SHP77 (cell line): Measurements from ENCODE around the gene HINT2.
A peak's percentile ranks its signal among the peaks of the same experiment; 100 is the strongest.

Source experiments
- DNase-seq, 2 experiments: peaks; one replicate each; lab custom pipeline; 2025; lab: John Stamatoyannopoulos, UW

The HINT2 gene

DNA sequence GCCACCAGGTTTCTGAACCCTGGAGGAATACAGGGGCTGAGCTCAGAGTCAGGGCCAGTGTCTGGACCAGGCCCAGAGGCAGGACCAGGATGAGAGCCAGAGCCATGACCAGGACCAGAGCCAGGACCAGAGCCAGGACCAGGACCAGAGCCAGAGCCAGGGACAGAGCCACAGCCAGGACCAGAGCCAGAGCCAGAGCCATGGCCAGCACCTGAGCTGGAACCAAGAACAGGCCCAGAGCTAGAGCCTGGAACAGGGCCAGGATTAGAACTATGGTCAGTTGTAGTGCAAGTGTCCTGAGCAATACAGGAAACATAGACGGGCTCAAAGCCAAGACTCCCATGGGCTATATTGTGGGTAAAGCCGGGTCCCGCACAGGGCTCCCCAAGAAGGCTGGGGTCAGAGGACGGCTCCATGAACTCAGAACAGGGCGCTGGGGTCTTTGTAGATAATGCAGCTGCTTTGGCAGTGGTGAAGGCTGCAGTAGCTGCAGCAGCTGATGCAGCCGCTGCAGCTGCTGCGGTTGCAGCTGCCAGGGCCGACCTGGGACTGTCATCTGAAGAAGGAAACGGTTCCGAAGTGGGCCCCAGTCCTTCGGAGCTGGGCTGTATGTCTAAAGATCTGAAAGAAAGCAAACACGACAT lies 3.3 kb downstream of the HINT2 start:
- no peak for DNase-seq

DNA sequence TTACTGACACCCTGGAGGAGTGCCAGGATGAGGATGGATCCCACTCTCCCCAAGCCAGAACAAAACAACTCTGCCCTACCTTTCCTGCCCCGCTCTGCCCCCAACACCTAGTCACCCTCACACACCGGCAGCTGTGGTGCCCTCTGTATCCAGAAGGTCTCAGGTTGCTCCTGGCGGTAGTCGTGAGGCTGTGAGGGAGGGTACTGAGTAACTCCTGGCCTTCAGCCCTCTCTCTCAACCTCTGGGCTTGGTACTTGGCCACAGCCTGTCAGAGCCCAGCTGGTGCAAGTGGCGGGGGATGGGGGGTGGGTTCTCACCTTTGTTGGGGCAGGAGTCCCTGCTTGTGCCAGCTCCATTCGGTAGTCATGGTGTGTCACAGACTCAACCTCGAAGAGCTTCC lies 4.7 kb downstream of the HINT2 start:
- DNase-seq = no peak

DNA sequence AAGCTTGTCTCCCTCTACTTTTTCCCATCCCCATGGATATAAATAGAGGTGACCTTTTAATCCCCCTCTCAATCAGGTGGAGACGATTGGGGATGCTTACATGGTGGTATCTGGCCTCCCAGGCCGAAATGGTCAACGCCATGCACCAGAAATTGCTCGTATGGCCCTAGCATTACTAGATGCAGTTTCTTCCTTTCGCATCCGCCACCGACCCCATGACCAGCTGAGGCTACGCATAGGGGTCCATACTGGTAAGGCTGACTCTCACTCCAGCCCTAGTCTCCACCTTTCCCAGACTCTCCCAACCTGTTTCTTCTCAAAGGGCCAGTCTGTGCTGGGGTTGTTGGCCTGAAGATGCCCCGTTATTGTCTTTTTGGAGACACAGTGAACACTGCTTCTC lies 6.4 kb downstream of the HINT2 start:
- DNase-seq = no peak

DNA sequence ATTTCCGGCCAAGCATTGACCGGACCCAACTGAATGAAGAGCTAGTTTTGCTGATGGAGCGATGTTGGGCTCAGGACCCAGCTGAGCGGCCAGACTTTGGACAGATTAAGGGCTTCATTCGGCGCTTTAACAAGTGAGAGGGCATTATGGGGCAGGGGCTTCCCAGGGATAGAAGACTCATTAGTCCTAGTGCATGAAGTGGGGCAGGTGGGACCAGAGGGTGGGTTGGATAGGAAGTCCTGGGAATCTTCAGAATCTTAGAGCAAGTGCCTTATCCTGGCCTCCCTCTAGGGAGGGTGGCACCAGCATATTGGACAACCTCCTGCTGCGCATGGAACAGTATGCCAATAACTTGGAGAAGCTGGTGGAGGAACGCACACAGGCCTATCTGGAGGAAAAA lies 8.7 kb downstream of the HINT2 start:
- no peak for DNase-seq

DNA sequence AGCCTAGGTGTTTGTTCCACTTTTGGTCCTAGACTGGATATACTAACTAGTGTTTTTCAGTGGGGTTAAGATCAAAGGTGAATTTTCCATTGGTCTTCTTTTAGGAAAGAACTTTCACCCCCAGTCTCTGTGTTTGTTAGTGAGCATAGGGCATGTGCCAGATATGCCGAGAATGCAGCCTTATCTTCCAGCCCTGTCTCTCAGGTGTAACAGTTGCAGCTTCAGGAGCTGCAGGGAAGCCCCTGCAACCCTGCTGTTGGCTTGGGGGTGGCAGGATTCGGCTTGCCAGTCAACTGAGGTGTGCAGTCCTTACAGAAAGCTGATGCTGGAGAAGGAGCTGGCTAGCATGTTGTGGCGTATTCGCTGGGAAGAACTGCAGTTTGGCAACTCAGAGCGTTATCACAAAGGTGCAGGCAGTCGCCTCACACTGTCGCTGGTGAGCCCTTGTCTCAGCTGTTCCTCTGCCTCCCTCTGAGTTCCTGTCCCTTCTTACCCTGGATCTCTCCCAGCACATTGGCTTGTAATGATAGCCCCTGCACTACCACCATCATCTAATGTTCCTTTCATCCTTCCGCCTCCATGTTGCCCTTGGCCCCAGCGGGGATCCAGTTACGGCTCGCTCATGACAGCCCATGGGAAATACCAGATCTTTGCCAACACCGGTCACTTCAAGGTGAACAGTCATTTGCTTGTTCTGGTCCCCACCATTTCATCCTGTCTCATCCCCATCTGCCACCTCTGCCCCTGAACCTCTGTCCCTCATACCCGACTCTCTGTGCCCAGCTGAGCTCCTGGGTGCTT lies 13.3 kb downstream of the HINT2 start:
- DNase-seq = no peak

DNA sequence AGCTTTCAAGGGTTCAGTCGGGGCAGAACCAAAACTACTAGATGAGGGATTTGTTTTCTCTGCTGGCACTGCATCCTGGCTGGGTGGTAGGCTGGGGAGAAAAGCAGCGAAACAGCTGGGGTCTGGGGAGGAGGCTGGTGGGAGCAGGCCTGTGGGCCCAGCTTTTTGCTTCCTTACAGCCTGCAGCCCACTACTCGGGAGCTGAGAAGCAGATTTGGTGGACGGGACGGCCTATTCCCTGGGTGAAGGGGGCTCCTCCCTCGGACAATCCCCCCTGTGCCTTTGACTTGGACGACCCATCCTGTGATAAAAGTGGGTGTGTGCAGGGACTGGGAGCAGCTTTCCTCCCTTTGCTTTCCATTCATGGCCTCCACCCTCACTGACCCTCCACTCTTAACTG lies 14.3 kb downstream of the HINT2 start:
- no peak for DNase-seq

DNA sequence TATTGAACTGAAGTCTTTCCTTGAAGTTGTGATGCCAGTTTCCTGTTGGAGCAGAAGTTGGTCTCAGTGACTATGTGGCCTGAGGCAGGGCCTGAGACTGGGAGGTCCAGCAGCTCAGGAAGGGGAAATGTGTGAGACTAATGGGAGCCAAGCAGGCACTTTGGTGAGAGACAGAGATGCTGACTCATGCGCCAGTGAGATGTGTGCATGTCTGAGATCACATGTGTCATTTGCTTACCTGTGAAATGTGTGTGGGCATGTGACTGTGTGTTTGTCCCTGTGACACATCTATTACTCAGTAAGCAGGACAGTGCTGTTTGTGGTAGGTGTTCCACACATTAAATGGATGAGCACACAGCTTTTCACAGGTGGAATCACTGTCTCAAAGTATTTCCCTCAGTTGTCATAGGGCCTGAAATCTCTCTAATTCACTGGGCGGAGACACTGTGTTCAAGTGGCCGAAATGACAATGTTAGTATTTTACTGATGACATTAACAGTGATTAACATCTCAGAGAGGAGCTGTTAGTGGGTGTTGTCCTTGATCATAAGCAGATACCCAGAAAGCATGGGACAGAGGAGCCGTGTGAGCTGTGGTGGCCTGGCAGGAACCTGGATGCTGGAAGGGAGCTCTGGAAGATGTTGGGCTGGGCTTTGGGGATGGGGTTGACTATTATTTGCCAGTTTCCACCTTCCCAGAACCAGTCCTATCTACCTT lies 16.0 kb downstream of the HINT2 start:
- DNase-seq = no peak

DNA sequence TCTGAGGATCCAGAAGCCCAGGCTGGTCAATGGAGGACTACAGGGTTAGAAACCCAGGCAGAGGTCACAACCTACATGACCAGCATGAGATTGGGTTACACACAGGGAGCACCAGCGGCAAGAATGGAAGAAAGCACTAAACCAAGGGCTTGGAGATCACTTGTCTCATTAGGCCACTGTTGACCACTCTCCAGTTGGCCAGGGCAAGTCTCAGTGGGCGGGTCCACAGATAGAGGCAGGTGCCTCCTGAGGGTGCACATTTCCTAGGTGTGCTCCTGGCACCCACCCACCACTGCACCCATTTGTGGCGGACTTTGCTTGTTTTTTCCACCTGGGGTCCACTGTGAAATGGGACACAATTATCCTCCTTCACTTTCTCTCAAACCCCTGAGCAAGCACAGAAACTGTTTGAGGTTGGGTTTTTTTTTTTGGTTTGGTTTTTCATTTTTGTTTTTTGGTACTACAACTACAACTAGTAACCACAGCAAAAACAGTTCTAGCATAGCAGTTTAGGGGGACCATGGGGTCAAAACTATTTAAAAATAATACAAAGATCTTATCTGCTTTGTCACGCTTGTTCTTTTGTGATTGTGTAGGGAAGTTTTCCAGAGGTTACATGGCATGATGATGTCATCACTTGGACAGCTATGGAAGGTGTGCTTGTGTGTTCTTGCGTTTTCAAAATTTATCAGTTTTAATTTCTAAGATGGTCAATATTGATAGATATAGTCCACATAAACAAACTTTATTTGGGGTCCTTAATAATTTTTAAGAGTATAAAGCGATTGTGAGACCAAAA lies 17.3 kb downstream of the HINT2 start:
- DNase-seq = no peak

DNA sequence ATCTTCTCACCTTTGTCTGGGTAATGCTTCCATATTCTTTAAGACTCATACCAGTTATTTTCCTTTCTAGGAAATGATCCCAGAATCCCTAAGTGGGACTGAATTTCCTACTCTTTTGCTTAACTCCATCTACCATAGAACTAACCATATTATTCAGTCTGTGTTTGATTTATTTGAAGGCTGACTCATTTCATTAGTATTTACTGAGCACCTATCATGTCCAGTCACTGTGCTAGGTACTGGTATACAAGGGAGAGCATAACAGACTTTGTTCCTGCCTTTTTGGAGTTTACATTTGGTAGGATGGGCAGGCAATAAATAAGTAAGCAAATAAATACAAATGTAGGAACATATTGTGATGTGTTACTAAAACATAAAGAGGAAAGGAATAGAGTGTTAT lies 19.1 kb downstream of the HINT2 start:
- DNase-seq = no peak

DNA sequence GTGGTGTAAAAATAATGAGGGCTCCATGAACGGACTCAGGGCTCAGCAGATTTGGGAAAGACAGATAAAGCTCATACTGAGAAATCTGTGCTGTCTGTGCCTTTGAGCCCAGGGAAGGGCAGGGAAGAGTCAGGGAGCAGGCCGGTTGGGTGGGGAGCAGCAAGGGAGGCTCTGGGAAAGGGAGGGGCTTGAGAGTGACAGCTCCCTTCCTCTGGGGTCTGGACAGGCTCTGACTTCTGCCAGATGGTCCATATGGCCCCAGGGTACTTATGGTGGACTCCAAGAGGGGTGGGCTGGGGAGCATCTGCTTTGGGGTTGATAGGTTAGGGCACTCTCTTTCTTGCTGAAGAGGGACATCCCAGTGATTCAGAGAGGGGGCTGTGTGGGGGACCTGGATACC lies 21.4 kb downstream of the HINT2 start:
- no peak for DNase-seq

DNA sequence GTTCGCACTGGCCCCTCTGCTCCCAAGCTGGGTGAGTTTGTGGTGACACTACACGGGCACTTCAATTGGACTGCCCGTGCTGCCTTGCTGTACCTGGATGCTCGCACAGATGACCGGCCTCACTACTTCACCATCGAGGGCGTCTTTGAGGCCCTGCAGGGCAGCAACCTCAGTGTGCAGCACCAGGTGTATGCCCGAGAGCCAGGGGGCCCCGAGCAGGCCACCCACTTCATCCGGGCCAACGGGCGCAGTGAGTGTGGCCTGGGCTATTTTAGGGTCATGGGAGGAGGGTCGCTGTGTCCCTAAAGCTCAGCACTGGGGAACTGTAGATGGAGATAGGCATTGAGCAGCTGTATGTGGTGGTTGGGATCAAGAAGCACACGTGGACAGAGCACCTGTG lies 22.0 kb downstream of the HINT2 start:
- DNase-seq = no peak

DNA sequence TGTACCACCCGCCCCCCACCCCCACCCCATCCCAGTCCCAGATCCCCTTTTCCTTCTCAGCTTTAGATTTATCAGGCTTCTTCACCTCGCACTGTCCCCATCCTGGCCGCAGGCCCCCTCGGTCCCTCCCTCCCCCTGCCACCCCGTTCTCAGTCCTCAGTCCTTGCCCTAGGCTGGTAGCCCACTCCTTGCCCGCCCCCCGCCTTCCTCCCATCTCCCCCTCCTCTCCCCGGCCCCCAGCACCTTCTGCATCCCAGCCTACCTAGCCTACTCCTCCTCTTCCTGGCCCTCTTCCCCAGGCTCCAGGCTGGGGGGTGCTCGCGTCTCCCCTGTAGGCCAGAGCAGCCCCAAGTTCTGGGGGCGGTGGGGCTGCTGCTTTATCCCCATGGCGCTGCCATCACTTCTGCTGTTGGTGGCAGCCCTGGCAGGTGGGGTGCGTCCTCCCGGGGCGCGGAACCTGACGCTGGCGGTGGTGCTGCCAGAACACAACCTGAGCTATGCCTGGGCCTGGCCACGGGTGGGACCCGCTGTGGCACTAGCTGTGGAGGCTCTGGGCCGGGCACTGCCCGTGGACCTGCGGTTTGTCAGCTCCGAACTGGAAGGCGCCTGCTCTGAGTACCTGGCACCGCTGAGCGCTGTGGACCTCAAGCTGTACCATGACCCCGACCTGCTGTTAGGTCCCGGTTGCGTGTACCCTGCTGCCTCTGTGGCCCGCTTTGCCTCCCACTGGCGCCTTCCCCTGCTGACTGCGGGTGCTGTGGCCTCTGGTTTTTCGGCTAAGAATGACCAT lies 22.6 kb downstream of the HINT2 start:
- no peak for DNase-seq

DNA sequence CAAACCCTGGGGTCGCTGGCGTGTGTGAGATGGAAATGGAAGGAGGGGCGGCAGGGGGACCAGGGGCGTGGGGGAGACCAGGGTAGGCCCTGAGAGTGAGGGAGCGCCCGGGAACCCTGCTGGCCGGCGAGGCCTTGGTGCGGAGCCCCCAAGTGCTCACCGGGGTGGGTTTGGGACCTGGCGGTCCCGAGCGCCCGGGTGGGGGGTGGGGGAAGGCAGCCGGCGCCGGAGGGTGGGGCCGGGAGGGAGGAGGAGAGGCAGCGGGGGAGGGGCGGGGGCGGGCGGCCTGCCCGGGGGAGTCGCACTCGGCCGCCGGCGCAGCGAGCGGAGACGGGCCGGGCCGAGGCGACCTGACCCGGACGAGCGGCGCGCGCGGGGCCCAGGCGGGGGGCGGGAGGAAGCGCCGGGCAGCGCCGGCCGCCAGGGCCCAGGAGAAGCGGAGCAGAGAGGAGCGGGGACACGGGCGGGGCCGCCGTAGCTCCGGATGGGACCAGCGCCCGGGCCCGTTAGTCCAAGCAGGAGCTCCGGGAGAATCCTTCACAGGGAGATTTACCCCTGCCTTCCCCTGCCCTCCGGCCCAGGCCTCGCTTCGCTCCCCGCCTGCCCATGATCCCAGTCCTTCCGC lies 23.4 kb downstream of the HINT2 start, which contains the start of gene NPR2:
Gene NPR2 (plus strand): TSS at position 295 of the 625 bp plus-strand sequence. CDS start 818 bp downstream, outside the sequence.
- DNase-seq = no peak

DNA sequence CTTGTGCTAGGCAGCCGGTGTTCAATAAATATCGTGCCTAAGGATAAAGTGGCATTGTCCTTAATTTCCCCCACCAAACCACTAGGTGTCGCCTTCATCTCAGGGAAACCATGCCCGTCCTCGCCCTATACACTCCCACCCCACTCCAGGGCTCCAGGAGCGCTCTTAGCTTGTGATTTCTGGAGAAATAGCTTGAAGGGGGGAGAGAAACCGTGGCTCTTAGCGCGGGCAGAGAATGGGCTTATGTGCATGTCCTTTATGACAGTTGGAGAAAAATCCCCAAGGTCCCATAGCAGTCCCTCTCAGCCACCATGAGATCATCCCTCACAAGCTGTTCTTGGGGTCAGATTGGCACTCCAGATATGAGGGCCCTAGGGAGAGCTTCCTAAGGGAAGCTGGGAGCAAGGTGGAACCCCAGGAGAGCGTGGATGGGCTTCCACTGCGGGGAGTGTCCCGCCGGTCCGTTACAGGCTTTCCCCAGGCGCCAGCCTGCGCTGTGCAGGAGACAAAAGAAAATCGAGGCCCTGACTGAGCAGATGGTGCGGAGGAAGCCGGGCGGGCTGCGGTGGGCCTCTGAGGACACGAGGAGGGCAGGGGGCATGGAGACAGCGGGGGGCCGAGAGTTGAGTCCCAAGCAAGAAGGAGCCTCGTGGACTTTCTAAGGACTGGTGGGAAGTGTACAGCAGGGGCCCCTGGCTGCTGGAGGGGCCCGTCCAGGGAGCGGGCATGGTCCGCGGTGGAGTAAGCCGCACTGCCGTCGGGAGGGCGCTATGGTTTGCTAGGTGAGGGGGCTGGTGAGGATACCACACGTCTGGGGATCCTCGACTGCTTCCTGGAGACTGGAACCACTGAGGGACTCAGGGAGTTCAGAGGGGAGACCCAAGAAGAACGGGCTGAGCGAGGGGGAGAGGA lies 24.2 kb downstream of the HINT2 start:
- DNase-seq = peak; percentile 22 to 38

DNA sequence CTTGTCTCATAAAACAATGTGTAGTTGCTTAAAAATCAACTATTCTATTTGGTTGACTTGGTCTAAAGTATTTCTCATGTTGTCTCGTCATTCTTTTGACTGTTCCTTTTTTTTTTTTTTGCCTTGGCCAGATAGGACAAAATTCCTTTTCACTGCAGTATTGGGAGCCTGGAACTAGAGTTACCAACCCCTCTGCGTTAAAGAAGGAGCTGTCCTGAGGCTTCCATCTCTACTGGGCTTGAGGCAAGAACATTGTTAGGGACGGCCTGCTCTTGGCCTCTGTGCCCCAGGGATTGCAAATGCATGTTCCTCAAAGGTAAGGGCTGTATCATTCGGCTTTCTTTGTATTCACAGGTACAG lies 24.8 kb downstream of the HINT2 start:
- DNase-seq = no peak

DNA sequence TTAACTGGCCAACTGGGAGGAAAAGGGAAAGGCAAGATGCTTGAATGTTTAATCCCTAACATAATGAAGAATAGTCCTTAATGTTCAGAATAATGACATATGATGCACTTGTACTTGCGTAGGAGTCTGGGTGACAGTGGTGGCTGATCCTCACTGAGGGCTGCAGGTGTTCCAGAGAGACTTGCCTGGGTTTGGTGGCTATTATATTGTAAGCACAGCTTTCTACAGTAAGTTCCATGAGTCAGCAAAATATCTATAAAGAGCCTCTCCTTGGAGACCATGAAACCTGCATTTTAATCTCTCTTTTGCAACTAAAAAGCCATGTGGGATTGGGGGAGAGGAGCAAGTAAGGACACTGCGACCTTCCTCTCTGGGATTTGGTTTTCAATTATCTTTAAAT lies 25.3 kb downstream of the HINT2 start:
- no peak for DNase-seq

DNA sequence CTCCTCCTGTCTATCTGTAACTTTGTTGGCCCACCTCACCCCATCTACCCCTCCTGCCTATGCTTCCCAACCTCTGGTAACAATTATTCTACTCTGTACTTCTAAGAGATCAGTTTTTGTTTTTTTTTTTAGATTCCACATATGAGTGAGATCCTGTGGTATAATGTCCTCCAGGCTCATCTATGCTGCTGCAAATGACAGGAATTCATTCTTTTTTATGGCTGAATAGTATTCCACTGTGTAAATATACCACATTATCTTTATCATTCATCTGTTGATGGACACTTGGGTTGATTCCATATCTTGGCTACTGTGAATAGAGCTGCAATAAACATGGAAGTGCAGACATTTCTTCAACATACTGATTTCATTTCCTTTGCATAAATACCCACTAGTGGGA lies 31.4 kb downstream of the HINT2 start:
- DNase-seq = no peak

DNA sequence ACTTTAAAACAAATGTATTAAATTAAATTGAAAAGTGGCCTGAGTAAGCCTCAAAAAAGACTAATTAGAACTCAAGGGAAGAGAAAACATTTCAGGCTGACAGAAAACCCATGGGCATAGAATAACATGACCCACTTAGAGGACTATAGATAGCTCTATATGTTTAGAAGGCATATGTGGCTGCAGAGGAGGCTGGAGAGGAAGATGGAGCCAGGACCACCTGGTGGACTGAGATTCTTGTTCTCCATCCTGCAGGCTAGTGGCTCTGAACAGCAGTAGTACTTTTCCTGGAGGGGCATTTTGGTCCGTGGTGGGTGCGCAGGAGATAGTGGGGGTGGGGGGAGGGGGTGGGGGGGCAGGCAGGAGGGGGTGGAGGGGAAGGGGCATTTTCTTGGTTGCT lies 33.8 kb downstream of the HINT2 start:
- DNase-seq = no peak

DNA sequence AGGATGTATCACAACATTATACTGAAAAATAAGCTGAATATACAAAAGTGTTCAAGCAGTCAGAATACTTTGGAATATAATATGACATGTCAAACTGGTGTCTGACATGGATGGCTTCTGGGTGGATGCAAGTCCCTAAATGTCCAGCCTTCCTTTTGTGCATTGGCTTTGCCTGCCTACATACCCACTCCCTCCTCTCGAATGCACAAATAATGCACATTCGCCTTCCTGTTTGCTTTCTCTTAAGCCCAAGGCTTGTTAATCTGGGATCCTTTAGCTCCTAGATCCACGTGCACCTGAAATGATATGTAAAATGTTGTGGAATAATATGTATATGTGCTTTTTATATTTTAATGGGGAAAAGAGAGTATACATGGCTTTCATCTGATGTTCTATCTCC lies 36.3 kb downstream of the HINT2 start:
- no peak for DNase-seq

DNA sequence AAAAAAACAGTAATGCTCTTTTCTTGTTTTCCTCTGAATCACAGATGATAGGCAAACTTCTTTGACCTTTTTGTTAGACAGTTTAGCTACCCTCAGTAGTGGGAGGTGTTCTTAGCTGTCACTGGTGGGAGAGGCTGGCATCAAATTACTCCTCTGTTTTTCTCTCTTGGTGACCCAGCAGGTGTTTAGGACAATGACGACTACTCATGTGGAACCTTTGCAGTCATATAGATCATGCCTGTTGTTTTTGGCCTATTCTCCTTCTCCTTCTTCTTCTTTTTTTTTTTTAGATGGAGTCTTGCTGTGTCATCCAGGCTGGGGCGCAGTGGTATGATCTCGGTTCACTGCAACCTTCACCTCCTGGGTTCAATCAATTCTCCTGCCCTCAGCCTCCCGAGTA lies 38.8 kb downstream of the HINT2 start:
- DNase-seq = peak; percentile 71 to 83
